NT2/D1 (cell line): ENCODE data around the gene ZNF547.

Experiments used
- SUZ12 ChIP-seq: IDR thresholded peaks from 2 replicates; pipeline ENCODE4 v1.6.1; 2011; ENCODE audit not compliant: insufficient read length, insufficient read depth; ENCODE audit errors: extremely low read depth
- YY1 ChIP-seq: IDR thresholded peaks from 2 replicates; pipeline ENCODE4 v1.6.1; 2011; ENCODE audit not compliant: insufficient read length, insufficient read depth

GRCh38 chr19:57363688-57364181 is 384 bp downstream of the ZNF547 start:
- no peak for TF ChIP-seq SUZ12
- no peak for TF ChIP-seq YY1
